T-helper 2 cell treated with Interferon-gamma antibody and Interleukin-4, amounts not matched to agents 5 μg/mL and 100 μg/mL, for 36 hours (primary cell): ENCODE data around the gene DGCR2.
"Not testable (repeated sequence)": the region's sequence is repeated elsewhere in the genome, so short reads cannot be mapped to it uniquely, and the experiment has no call there.

Source experiments
- DNase-seq: peaks from one replicate; pipeline ENCODE4 v3.0.0; 2021; ENCODE audit warnings: low spot score
- H3K27ac Mint-ChIP-seq: one replicate; pipeline ENCODE4 v1.8.0; 2021; ENCODE audit warnings: mild to moderate bottlenecking, mixed read lengths
- H3K27me3 Mint-ChIP-seq: one replicate; pipeline ENCODE4 v1.8.0; 2021; ENCODE audit warnings: low read depth, mixed read lengths
- H3K36me3 Mint-ChIP-seq: one replicate; pipeline ENCODE4 v1.8.0; 2021; ENCODE audit warnings: low read depth, mixed read lengths
- H3K4me1 Mint-ChIP-seq: one replicate; pipeline ENCODE4 v1.8.0; 2021; ENCODE audit warnings: low read depth, mixed read lengths
- H3K4me3 Mint-ChIP-seq: one replicate; pipeline ENCODE4 v1.8.0; 2022; ENCODE audit warnings: mild to moderate bottlenecking, moderate library complexity, mixed read lengths
- H3K9me3 Mint-ChIP-seq: one replicate; pipeline ENCODE4 v1.8.0; 2021; ENCODE audit warnings: mixed read lengths

Gene DGCR2

DNA sequence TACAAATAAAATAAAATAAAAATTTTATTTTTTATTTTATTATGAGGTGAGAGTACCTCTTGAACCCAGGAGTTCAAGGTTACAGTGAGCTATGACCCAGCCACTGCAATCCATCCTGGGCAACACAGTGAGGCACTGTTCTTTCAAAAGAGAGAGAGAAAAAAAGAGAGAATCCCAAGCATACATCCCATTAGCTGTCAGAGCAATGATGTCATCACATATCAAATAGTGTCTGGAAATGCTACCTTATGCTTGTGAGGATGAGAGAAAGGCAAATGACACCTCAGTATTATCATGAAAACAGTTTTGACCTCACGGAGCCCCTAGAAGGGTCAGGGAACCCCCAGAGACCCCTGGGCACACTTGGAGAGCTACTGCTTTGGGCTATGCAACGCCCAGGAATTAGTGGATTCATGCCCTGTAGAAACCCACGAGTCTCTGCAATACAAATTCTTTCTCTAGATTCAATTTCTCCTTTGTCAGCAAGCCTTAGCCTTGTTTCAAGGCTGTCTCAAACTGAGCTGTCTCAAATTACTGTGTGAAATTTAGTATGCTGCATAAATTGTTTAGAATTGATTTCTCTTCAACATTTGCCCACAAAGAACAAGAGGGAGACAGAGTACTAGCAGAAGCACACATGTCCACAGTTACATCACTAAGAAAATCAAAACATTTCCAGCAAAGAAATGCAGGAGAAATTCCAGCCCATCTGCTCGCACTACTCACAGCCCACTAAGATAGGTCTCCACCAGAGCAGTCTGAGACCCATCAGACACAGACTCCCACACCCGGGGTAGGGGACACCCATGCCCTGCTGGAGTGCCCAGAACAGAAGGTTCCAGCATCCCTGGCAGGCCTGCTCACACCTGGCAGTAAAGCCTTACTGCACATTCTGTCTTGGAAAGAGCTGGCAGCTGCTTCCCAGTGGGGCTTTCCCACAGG lies 18.1 kb downstream of the DGCR2 start:
- Mint-ChIP-seq H3K27me3 (no peaks in the 10 kb centered on the region), H3K4me3 (no peak overlapping the region), H3K9me3 (no peaks in the 10 kb centered on the region), H3K36me3 (peaks cover 7% of the 10 kb centered on the region), H3K27ac (no peak overlapping the region), H3K4me1 (peaks cover 12% of the 10 kb centered on the region)
- no peak for DNase-seq

DNA sequence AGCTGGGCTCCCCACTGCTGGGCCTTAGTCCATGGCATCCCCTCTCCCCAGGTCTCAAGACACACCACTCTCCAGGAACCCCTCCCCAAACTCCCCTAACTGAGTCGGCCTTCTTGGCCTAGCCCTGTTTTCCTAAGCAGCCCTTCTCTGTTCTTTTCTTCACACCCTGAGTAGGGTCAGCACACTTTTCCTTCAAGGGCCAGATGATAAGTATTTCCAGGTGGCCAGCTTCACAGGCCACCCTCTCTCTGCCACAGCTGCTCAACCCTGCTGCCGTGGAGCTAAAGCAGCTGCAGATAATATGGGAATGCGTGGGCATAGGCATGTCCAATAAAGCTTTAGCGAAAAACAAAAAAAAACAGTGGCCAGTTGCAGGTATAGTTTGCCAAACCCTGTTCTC lies 24.1 kb downstream of the DGCR2 start:
- Mint-ChIP-seq H3K36me3 (peaks cover 9% of the 10 kb centered on the region), H3K27me3 (no peaks in the 10 kb centered on the region), H3K27ac (no peak overlapping the region), H3K9me3 (no peaks in the 10 kb centered on the region), H3K4me3 (no peak overlapping the region), H3K4me1 (no peaks in the 10 kb centered on the region)
- no peak for DNase-seq

DNA sequence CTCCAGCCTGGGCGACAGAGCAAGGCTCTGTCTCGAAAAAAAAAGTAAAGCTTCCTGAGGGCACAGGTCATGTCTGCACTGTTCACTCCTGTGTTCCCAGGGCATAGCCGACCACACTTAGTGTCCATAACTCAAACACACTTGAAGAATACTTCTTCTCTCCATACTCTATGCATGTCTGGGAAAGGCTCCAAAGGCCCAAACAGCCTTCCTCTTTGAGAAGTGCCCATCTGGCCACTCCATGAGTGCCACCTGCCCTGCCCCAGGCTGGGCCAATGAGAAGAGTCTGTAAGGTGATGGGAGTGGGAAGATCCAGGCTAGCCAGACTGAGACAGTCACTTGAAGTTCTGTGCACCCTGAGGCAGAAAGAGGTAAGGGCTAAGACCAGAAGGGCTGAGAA lies 24.7 kb downstream of the DGCR2 start:
- H3K9me3 Mint-ChIP-seq = no peaks in the 10 kb centered on the region
- H3K4me1 Mint-ChIP-seq = no peaks in the 10 kb centered on the region
- H3K27ac Mint-ChIP-seq = no peak overlapping the region
- H3K36me3 Mint-ChIP-seq = peaks cover 9% of the 10 kb centered on the region
- no peak overlapping the region for H3K4me3 Mint-ChIP-seq
- no peak for DNase-seq
- no peaks in the 10 kb centered on the region for H3K27me3 Mint-ChIP-seq

DNA sequence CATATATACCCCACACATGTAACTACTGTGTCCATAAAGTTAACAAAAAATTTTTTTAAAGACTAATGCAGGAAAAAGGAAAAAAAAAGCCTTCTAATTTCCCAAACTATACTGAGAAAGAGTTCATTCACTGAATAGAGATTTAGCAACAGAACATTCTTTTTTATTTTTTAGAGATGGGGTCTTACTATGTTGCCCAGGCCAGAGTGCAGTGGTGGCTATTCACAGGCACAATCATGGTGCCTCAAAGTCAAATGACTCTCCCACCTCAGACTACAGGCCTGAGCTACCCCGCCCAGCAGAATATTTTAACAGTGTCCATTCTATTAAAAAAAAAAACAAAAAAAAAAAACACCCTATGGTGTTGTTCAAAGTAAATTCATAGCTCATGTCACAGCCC lies 25.7 kb downstream of the DGCR2 start:
- H3K27me3 Mint-ChIP-seq = no peaks in the 10 kb centered on the region
- no peak overlapping the region for H3K27ac Mint-ChIP-seq
- H3K4me3 Mint-ChIP-seq = no peak overlapping the region
- H3K9me3 Mint-ChIP-seq = no peaks in the 10 kb centered on the region
- H3K36me3 Mint-ChIP-seq = peaks cover 9% of the 10 kb centered on the region
- DNase-seq = no peak
- no peaks in the 10 kb centered on the region for H3K4me1 Mint-ChIP-seq

DNA sequence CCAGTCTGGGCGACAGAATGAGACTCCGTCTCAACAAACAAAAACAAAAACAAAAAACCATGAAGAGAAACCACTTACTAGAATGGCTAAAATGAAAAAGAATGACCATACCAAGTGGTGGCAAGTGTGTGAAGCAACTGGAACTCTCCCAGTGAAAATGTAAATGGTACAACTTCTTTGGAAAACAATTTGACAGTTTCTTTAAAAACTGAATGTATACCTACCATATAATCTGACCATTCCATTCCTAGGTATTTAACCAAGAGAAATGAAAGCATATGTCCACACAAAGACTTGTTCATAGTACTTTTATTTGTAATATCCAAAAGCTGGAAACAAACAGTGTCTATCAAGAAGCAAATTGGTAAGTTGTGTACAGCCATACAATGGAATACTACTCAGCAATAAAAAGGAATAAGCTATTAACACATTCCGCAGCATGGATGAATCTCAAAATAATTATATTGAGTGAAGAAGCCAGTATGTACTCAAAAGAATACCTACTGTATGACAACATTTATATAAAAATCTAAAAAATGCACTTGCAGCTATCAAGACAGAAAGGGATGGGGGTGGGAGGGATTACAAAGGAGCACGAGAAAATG lies 27.7 kb downstream of the DGCR2 start:
- Mint-ChIP-seq H3K27ac (no peak overlapping the region), H3K4me3 (no peak overlapping the region), H3K27me3 (no peaks in the 10 kb centered on the region), H3K36me3 (peaks cover 8% of the 10 kb centered on the region), H3K9me3 (no peaks in the 10 kb centered on the region), H3K4me1 (no peaks in the 10 kb centered on the region)
- DNase-seq = no peak

DNA sequence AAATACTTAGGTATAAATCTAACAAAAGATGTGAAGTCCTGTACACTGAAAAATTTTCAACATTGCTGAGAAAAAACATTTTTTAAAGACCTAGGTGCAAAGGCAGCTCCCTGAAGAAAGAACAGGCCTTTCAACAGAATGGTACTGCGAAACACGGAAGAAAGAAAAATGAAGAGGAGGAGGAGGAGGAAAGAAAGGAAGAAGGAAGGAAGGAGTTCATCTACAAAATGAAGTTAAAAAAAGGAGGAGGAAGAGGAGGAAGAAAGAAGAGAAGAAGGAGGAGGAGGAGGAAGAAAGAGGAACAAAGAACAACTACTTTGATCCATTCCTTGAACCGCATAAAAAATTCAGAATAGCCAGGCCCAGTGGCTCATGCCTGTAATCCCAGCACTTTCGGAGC lies 29.5 kb downstream of the DGCR2 start:
- Mint-ChIP-seq H3K4me3 (no peak overlapping the region), H3K27me3 (no peaks in the 10 kb centered on the region), H3K27ac (no peak overlapping the region), H3K36me3 (peaks cover 10% of the 10 kb centered on the region), H3K4me1 (no peaks in the 10 kb centered on the region), H3K9me3 (no peaks in the 10 kb centered on the region)
- no peak for DNase-seq

DNA sequence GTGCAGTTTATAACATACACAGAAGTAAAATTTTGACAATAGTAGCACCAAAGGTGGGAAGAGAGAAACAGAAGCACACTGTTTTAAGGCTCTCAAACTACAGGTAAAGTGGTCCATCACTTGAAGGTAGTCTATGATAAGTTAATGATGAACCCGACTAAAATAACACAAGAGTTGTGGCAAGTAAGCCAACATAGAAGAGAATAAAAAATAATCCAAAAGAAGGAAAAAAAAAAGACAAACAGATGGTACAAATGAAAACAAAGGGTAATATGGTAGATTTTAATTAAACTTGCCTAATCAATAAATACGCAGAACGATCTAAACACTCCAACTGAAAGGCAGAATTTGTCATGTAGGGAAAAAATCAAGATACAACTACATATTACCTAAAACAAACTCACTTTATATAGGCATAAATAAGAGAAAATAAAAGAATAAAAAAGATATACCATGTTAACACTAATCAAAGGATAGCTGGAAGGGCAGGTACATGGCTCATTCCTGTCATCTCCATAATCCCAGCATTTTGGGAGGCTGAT lies 31.6 kb downstream of the DGCR2 start:
- Mint-ChIP-seq H3K9me3 (no peaks in the 10 kb centered on the region), H3K27me3 (no peaks in the 10 kb centered on the region), H3K4me3 (no peak overlapping the region), H3K27ac (no peak overlapping the region), H3K36me3 (peaks cover 7% of the 10 kb centered on the region), H3K4me1 (peaks cover 1% of the 10 kb centered on the region)
- DNase-seq = no peak

DNA sequence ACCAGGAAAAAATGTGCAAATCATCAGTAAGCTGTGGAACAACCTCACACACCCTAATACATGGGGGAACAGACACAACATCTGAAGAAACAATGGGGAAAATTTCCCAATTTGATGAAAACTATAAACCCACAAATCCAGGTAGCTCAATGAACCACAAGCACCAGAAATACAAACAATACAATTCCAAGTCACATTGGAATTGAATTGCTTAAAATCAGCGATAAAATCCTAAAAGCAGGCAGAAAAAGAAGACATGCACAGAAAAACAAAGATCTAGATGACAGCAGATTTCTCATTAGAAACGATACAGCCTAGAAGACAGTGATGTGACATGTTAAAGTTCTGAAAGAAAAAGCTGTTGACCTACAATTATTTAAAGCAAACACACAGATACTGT lies 32.0 kb downstream of the DGCR2 start:
- Mint-ChIP-seq H3K27ac (no peak overlapping the region), H3K27me3 (no peaks in the 10 kb centered on the region), H3K4me1 (peaks cover 4% of the 10 kb centered on the region), H3K36me3 (peaks cover 8% of the 10 kb centered on the region), H3K4me3 (no peak overlapping the region), H3K9me3 (no peaks in the 10 kb centered on the region)
- DNase-seq = no peak

DNA sequence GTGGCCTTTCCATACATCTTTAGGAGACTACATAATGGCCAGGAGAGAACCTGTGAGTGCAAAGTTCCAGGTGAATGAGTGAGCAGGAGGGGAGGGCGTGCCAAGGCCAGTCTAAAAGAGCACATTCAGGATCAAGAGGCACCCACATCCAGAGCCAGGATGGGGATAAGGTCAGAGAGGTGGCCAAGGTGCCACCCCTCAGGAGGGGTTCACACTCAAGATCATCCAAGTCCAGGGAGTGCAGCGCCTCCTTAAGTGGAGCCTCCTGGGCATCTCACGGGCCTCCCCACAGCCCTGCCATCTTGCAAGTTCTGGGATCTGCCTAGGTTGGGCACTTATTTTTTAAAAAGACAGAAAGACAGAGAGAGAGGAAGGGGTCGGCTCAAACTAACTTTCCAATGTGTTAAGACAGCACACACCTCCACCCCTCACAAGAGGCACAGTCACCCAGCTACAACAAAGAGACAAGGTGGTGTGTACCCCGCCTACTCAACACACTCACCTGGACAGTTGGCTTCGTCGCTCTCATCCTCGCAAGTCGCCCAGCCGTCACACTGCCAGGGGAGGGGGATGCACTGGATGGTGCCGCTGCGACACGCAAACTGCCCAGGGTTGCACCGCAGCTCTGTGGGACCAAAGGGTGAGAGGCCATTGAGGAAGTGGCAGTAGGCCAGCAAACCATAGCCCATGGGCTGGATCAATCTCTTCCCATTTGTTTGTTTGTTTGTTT lies 33.2 kb downstream of the DGCR2 start:
- DNase-seq = no peak
- no peaks in the 10 kb centered on the region for H3K9me3 Mint-ChIP-seq
- H3K4me3 Mint-ChIP-seq = no peak overlapping the region
- peaks cover 4% of the 10 kb centered on the region for H3K4me1 Mint-ChIP-seq
- peaks cover 8% of the 10 kb centered on the region for H3K36me3 Mint-ChIP-seq
- H3K27me3 Mint-ChIP-seq = no peaks in the 10 kb centered on the region
- no peak overlapping the region for H3K27ac Mint-ChIP-seq

DNA sequence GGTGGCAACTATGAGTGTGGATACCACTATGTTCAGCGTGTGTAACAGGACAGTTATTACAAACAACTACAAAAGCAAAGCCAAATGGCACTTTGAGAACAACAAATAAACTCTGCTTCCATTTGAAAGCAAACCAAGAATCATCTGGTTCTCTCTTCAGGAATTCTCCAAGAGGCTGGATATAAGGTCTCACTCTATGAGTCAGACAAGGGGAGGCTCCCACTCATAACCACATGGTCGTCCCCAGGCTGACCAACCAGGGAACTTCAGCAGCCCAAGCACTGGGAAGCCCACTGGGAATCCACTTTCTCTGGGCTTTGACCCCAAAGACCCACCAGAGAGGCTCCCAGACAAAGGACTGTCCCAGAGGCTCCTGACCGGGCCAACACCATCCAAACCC lies 35.3 kb downstream of the DGCR2 start:
- no peaks in the 10 kb centered on the region for H3K27me3 Mint-ChIP-seq
- H3K27ac Mint-ChIP-seq = no peak overlapping the region
- peaks cover 4% of the 10 kb centered on the region for H3K4me1 Mint-ChIP-seq
- H3K9me3 Mint-ChIP-seq = no peaks in the 10 kb centered on the region
- H3K36me3 Mint-ChIP-seq = peaks cover 10% of the 10 kb centered on the region
- no peak for DNase-seq
- no peak overlapping the region for H3K4me3 Mint-ChIP-seq

DNA sequence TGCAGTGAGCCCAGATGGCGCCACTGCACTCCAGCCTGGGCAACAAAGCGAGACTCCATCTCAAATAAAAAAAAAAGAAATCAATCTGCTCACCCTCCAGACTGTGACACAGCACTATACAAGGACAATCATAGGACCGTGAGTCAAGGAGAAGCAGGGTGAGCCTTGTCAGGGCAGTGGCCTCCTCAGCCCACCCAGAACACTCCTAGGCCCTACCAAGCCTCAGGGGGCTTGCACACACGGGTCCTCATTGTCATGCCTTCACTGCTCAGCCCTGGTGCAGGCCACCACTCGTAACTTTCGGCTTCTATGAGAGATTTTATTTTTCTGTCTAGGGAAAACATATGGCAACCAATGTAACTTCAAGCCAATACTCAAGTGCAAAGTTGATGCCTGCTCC lies 35.8 kb downstream of the DGCR2 start:
- no peak overlapping the region for H3K4me3 Mint-ChIP-seq
- no peaks in the 10 kb centered on the region for H3K27me3 Mint-ChIP-seq
- no peak overlapping the region for H3K27ac Mint-ChIP-seq
- no peak for DNase-seq
- H3K9me3 Mint-ChIP-seq = no peaks in the 10 kb centered on the region
- H3K36me3 Mint-ChIP-seq = peaks cover 10% of the 10 kb centered on the region
- H3K4me1 Mint-ChIP-seq = peaks cover 4% of the 10 kb centered on the region

DNA sequence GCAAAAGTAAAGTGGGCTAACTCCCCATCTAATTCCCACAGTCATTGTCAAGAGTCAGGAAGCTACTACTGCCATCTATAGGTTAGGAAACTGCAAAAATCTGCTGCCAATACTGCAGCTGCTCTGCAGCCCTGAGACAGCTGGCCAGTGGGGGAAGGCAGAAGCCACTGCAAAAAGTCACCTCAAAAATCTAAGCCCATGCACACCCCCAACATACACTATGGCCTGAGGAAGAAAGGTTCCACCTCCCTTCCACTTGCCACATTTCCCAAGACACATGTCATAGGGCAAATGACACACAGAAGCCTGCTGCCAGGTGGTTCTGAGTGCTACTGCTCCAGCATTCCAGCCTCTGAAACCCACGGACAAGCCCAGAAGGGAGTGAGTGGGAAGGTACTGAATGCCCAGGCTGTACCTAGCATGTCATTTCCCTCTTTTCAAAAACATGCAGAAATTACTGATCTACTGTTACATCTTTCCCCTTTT lies 36.9 kb downstream of the DGCR2 start:
- Mint-ChIP-seq H3K36me3 (peaks cover 13% of the 10 kb centered on the region), H3K4me3 (no peak overlapping the region), H3K9me3 (no peaks in the 10 kb centered on the region), H3K27ac (peak overlapping the region; percentile 55), H3K4me1 (peaks cover 4% of the 10 kb centered on the region), H3K27me3 (no peaks in the 10 kb centered on the region)
- DNase-seq = no peak

DNA sequence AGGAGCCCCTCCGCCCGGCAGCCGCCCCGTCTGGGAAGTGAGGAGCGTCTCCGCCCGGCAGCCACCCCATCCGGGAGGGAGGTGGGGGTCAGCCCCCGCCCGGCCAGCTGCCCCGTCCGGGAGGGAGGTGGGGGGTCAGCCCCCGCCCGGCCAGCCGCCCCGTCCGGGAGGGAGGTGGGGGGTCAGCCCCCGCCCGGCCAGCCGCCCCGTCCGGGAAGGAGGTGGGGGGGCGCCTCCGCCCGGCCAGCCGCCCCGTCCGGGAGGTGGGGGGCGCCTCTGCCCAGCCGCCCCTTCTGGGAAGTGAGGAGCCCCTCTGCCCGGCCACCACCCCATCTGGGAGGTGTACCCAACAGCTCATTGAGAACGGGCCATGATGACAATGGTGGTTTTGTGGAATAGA lies 37.6 kb downstream of the DGCR2 start:
- not testable (repeated sequence) for H3K4me1 Mint-ChIP-seq, H3K4me3 Mint-ChIP-seq, H3K9me3 Mint-ChIP-seq, DNase-seq, H3K27me3 Mint-ChIP-seq, H3K27ac Mint-ChIP-seq
- H3K36me3 Mint-ChIP-seq = peaks cover 13% of the 10 kb centered on the region

DNA sequence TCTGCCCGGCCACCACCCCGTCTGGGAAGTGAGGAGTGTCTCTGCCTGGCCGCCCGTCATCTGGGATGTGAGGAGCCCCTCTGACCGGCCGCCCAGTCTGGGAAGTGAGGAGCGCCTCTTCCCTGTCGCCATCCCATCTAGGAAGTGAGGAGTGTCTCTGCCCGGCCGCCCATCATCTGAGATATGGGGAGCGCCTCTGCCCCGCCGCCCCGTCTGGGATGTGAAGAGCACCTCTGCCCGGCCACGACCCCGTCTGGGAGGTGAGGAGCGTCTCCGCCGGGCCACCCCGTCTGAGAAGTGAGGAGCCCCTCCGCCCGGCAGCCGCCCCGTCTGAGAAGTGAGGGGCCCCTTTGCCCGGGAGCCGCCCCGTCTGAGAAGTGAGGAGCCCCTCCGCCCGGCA lies 38.1 kb downstream of the DGCR2 start:
- DNase-seq, H3K4me1 Mint-ChIP-seq, H3K9me3 Mint-ChIP-seq, H3K27me3 Mint-ChIP-seq, H3K27ac Mint-ChIP-seq, H3K4me3 Mint-ChIP-seq: not testable (repeated sequence)
- H3K36me3 Mint-ChIP-seq = peaks cover 13% of the 10 kb centered on the region
